T follicular helper cell (primary cell): Measurements from ENCODE around the gene SGSM2.

ENCODE experiments used
- DNase-seq: peaks from one replicate; pipeline ENCODE4 v3.0.0-alpha.2; 2020; ENCODE audit warnings: low read depth

The SGSM2 gene

GRCh38 chr17:2423271-2423670 lies 86.0 kb downstream of the SGSM2 start:
- no peak for DNase-seq

GRCh38 chr17:2427215-2427614 lies 89.9 kb downstream of the SGSM2 start:
- DNase-seq: no peak

- no peak for DNase-seq
Observed at GRCh38 chr17:2427910-2428309, 90.6 kb downstream of the SGSM2 start.
